Neuron (in vitro differentiated cells): Measurements from ENCODE around the gene AKT2.

Experiments used
- H2AFZ ChIP-seq: one replicate; pipeline ENCODE4 v1.6.1; 2013; ENCODE audit warnings: low read depth, mild to moderate bottlenecking, inconsistent platforms, low read length, moderate library complexity
- H3K27me3 ChIP-seq: one replicate; pipeline ENCODE4 v1.6.1; 2013; ENCODE audit warnings: low read length; ENCODE audit not compliant: insufficient read depth
- H3K36me3 ChIP-seq: one replicate; pipeline ENCODE4 v1.6.1; 2013; ENCODE audit warnings: low read length; ENCODE audit not compliant: insufficient read depth
- H3K4me1 ChIP-seq: one replicate; pipeline ENCODE4 v1.6.1; 2013; ENCODE audit warnings: low read length; ENCODE audit not compliant: insufficient read depth
- H3K4me3 ChIP-seq: 2 replicates; pipeline ENCODE4 v1.5.1; 2013; ENCODE audit warnings: mild to moderate bottlenecking, low read length, moderate library complexity
- H3K9me3 ChIP-seq: one replicate; pipeline ENCODE4 v1.6.1; 2013; ENCODE audit warnings: low read length

The AKT2 gene

GRCh38 chr19:40239415-40240226, 45.5 kb downstream of the AKT2 start:
- H3K4me3 ChIP-seq: no peak overlapping the region
- H3K9me3 ChIP-seq: no peaks in the 10 kb centered on the region
- no peak overlapping the region for H2AFZ ChIP-seq
- no peaks in the 10 kb centered on the region for H3K27me3 ChIP-seq
- peaks cover 2% of the 10 kb centered on the region for H3K4me1 ChIP-seq
- peaks cover 64% of the 10 kb centered on the region for H3K36me3 ChIP-seq

DNA sequence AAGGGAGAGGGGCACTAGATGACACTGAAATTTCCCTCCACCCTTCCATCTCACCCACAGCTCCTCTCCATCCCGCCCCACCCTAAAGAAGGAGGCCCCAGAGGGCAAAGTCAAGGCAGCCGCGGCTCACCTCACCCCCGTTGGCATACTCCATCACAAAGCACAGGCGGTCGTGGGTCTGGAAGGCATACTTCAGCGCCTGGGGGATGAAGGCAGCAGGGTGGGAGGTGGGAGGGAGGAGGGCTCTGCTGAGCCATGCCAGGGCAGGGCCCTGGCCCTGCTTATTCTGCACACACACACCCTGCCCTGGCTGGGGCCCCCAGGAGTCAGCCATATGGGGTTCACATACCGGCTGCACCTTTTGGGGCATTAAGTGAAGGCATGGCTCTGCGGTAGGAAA, 46.4 kb downstream of the AKT2 start:
- Histone ChIP-seq H2AFZ (no peak overlapping the region), H3K4me1 (no peaks in the 10 kb centered on the region), H3K27me3 (no peaks in the 10 kb centered on the region), H3K36me3 (peaks cover 64% of the 10 kb centered on the region), H3K9me3 (no peaks in the 10 kb centered on the region), H3K4me3 (no peak overlapping the region)

DNA sequence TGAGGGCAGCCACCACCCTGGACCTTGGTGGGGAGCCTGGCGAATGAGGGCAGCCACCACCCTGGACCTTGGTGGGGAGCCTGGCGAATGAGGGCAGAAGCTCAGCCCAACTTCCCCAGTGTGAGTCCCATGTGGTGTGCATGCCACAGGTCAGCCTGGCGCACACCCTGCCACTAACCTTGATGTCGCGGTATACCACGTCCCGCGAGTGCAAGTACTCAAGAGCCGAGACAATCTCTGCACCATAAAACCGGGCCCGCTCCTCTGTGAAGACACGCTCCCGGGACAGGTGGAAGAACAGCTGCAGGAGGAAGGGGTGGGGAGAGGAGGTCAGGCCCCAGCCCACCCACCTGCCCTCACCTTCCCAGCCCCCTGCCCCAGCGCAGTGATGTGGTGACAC, 47.4 kb downstream of the AKT2 start:
- Histone ChIP-seq H2AFZ (no peak overlapping the region), H3K4me1 (no peaks in the 10 kb centered on the region), H3K27me3 (no peaks in the 10 kb centered on the region), H3K4me3 (no peak overlapping the region), H3K36me3 (peaks cover 62% of the 10 kb centered on the region), H3K9me3 (no peaks in the 10 kb centered on the region)

DNA sequence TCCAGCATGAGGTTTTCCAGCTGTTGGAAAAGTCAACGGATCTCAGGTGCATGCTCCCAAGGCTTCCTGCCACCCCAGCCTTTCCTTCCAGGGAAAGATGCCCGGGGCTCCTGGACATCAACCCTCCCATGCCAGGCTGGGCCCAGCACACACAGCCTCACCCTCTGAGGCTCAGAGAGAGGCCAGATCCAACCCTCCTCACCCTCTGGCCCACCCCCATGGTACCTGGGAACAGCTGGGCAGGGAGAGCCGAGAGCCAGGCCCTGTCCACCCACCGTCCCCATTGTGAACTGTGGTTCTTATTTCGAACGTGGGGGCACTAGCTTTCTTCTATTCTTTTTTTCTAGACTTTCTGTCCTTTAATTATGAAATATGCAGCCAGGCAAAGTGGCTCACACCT, 48.8 kb downstream of the AKT2 start:
- no peaks in the 10 kb centered on the region for H3K27me3 ChIP-seq
- H2AFZ ChIP-seq: no peak overlapping the region
- no peak overlapping the region for H3K4me3 ChIP-seq
- peaks cover 50% of the 10 kb centered on the region for H3K36me3 ChIP-seq
- no peaks in the 10 kb centered on the region for H3K9me3 ChIP-seq
- peaks cover 13% of the 10 kb centered on the region for H3K4me1 ChIP-seq

DNA sequence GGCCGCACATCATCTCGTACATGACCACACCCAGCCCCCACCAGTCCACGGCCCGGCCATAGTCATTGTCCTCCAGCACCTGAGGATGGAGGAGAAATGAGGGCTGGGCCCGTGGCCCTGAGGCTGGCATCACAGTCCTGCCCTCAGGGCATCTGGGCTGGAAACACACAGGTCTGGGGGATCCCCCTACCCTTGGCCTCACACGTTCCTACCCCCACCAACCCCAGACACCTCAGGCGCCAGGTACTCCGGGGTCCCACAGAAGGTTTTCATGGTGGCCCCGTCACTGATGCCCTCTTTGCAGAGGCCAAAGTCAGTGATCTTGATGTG, 49.2 kb downstream of the AKT2 start:
- Histone ChIP-seq H3K4me1 (peaks cover 16% of the 10 kb centered on the region), H3K36me3 (peaks cover 50% of the 10 kb centered on the region), H3K27me3 (no peaks in the 10 kb centered on the region), H3K4me3 (no peak overlapping the region), H2AFZ (no peak overlapping the region), H3K9me3 (no peaks in the 10 kb centered on the region)

- no peak overlapping the region for H3K4me3 ChIP-seq
- H3K36me3 ChIP-seq: peaks cover 48% of the 10 kb centered on the region
- no peak overlapping the region for H2AFZ ChIP-seq
- H3K4me1 ChIP-seq: peaks cover 16% of the 10 kb centered on the region
- H3K27me3 ChIP-seq: no peaks in the 10 kb centered on the region
- no peaks in the 10 kb centered on the region for H3K9me3 ChIP-seq
Measured at GRCh38 chr19:40235238-40236025, 49.7 kb downstream of the AKT2 start.

DNA sequence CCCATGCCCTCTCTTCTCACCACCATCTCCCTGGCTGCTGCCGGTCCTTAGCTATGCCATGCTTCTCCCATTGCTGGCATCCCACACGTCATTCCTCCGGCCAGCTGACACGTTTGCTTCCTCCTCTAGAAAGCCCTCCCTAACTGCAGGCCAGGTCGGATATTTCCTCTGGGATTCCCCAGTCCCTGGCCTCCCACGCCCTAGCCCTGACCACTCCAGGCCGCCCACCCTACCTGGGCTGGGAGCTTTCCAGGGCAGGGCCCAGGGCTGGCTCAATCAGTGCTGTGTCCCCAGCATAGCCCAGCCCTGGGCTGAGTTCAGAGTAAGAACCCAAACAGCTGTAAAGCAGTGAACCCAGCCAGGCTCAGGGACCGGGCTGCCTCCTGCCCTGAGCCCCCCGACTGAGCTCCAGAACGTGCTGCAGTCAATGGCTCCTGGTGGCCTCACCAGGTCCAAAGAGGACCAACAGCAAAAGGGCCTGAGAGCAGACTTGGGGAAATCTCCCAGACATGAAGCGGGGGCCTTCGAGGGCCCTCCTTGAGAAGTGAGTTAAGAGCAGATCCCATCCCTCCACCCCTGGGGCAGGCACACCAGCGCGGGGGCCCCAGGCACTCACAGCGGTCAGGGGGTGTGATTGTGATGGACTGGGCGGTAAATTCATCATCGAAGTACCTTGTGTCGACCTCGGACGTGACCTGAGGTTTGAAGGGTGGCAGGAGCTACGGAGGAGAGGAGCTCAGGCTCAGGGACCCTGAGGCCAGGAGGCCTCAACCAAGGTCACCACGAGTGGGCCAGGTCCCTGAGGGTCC, 50.5 kb downstream of the AKT2 start:
- Histone ChIP-seq H3K36me3 (peaks cover 40% of the 10 kb centered on the region), H3K4me3 (no peak overlapping the region), H2AFZ (no peak overlapping the region), H3K27me3 (no peaks in the 10 kb centered on the region), H3K9me3 (no peaks in the 10 kb centered on the region), H3K4me1 (peaks cover 16% of the 10 kb centered on the region)

- Histone ChIP-seq H2AFZ (no peak overlapping the region), H3K9me3 (no peaks in the 10 kb centered on the region), H3K4me3 (no peak overlapping the region), H3K36me3 (peaks cover 33% of the 10 kb centered on the region), H3K4me1 (peaks cover 16% of the 10 kb centered on the region), H3K27me3 (no peaks in the 10 kb centered on the region)
Measured at GRCh38 chr19:40233811-40234389, 51.2 kb downstream of the AKT2 start.

DNA sequence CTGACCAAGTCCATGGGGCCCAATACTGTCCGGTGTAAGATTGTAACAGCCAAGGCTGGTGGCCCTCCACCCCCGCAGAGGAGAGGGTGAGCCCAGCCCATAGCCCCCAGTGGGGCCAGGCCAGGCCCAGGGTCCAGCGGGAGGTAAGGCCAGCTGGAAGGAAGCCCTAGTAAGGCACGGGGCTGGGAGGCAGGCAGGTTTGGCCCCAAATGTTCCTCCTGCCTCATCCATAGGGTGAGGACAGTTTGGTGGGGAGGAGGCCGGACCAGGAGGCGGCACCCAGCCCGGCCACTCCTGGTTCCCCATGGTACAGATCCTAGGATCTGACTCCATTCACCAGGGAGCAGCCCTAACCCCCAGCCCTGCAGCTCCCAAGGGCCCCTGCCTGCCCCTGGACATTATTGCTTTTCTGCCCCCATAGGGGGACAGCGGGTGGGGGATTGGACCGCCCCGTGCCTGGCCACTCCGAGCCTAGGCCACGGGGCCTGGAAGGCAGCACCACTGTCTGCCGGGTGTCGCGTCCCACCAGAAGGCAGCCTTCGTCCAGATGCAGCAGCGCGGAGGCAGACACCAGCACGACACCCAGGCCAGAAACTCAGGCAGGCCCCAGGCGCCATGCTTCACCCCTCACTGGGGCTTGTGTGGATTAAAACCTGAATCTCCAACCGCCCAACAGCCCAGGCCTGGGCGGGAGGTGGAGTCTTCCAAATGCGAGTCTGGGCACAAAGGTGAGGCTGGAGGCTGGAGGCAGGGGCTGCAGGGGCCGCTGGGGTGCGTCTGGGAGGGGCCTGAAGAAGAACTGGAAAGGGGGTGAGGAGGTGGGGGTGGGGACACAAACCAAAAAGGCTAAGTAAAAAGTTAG, 52.0 kb downstream of the AKT2 start:
- no peak overlapping the region for H2AFZ ChIP-seq
- no peaks in the 10 kb centered on the region for H3K9me3 ChIP-seq
- no peaks in the 10 kb centered on the region for H3K27me3 ChIP-seq
- H3K36me3 ChIP-seq: peaks cover 27% of the 10 kb centered on the region
- H3K4me1 ChIP-seq: peaks cover 16% of the 10 kb centered on the region
- H3K4me3 ChIP-seq: no peak overlapping the region

DNA sequence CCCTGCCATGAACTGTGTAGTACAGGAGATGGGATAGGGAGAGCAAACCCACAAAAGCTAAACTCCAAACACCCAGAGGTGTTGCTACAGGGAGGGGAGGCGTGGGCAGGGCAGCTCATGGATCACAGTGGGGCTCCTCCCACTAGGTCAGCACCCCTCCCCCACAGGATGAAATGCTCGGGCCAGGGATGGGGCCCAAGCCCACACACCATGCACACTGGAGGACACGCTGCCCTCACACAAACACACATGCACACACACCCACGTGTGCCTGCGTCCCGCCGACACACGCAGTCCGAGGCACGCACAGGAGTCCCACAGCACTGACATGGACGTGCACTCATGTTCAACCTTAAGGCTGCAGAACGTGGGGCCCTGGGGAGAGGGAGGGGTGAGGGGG, 52.7 kb downstream of the AKT2 start:
- Histone ChIP-seq H3K4me1 (peaks cover 16% of the 10 kb centered on the region), H3K9me3 (no peaks in the 10 kb centered on the region), H3K36me3 (peaks cover 20% of the 10 kb centered on the region), H2AFZ (no peak overlapping the region), H3K4me3 (no peak overlapping the region), H3K27me3 (no peaks in the 10 kb centered on the region)

DNA sequence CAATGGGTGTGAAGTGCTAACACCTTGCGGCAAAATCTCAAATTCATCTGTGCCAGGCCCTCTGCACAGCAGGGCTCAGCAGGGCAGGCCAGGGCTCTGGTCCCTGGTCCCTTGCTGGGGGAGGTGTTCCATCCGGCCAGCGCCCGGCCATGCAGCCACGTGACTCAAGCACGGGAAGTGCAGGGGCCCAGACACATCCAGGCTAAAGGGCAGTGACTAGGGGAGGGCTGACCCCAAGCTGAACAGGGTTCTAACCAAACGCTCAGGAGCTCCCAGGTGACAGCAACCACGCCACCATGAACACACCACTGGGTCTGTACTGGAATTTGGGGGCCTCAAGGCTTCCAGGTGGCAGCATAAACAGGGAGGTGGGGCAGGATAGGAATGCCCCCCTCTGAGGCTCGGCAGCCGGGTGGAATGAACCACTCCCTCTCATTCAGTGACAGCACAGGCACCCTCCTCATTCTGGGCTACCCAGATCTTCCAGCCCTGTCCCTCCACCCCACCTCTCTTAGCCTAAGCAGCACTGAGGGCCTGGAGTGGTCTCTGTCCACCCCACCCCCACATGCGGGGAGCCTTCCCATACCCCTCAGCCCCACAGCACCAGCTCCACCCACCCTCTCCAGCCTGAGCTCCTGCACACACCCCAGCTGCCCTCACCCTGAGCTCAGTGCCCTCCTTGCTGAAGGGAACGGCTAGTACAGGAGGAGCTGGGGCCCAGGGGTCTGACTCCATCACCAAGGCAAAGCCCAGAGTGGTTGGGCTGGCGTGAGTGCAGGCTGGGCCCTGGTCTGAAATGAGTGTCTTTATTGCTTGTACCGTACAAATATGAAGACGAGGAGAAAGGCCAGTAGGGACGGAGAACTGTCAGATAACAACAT, 53.4 kb downstream of the AKT2 start:
- Histone ChIP-seq H3K4me3 (no peak overlapping the region), H3K9me3 (no peaks in the 10 kb centered on the region), H2AFZ (no peak overlapping the region), H3K4me1 (peaks cover 16% of the 10 kb centered on the region), H3K27me3 (no peaks in the 10 kb centered on the region), H3K36me3 (peaks cover 16% of the 10 kb centered on the region)
